Lung microvascular endothelial cell (primary cell): ENCODE results near the gene FOLR3. TPM values are rescaled to one million over a fixed set of nuclear protein-coding genes. Genes with fewer than 3 reads are reported as not detected.
"Not testable (repeated sequence)": the region's sequence is repeated elsewhere in the genome, so short reads cannot be mapped to it uniquely, and the experiment has no call there.

Experiments
- DNase-seq, 2 donors: peaks; one replicate each; pipeline versions ENCODE4 v3.0.0 to v3.0.0-alpha.2; 2010; ENCODE audit warnings: low read depth in 2 of 2
- total RNA-seq: library from RNA; depleted of rRNA; stranded (reverse); fragments of >200 nt; gene quantifications from 2 replicates; pipeline ENCODE4 v1.2.1, GENCODE V29; 2014

FOLR3 gene
- total RNA-seq, 1 donor from 2014 or later, result not detected

DNA sequence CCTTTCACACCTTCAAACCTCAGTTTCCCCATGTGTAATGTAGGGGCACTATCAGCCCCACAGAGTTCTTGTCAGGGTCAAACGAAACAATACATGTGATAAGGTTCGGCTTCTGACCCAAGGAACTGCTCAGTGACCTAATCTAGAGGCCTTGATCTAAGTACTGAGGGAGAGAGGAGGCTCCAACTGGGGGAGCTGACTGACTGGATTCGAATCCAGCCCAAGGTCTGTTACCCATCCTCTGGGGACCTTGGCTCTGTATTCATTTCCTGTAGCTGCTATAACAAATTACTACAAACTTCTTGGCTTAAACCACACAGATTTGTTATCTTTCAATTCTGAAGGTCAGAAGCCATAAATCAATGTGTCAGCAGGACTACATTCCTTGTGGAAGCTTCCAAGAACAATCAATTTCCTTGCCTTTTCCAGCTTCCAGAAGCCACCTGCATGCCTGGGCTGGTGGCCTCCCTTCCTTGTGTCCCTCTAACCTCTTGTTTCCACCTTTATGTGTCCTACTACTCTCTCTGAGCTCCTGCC lies 12.3 kb upstream of the FOLR3 start:
- no peak for DNase-seq

DNA sequence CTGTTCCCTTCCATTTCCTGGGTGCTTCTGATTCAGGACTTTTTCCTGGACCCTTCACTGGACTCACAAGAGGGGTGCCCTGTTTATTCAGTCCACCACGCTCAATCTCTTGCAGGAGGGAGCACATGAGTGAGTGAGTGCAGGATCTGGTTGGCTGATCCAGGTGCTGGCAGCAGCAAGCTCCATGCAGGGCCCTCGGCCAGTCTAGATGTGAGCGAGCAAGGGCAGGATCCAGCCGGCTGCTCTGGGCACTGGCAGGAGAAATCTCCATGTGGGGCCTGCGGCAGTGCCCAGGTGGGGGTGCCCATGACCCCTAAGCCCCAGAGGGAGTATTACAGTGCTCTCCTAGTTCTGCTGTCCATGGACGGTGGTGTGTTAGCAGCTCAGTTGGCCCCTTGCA lies 11.5 kb upstream of the FOLR3 start:
- no peak for DNase-seq

DNA sequence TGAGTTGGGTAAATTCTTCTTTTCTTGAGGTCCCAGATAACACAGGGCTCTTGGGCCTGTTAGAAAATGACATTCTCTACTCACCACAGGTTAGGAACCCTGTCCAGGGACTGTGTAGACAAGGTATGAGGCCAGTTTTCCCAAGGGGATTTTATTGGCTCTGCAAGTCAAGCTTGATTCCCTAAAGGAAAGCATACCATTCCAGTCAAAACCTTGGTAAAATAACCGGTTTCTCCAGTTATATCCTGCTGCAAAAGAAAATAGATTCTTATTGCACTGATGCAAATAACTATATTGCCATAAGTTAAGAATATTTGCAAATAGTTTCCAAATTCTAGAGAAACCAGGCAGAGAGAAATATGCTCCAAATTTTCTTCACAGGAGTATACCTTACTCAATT lies 9.6 kb upstream of the FOLR3 start:
- DNase-seq, result no peak

DNA sequence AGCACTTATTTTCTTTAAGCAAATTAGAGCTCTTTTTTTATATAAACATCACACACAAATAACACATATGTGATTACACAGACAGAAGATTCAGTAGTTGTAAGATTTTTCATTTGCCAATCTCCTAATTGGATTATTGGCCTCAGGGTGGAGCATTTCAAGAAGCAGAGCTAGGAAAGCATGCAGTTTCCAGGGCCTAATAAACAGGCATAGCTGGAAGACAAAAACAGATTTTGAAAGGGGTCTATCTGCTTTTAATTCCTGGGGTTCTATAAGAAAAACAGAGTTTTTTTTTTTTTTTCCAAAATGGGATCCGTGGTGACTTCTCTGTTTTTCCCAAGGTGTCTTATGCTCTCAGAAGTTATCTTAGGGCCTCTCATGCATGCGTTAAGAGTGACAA lies 7.6 kb upstream of the FOLR3 start:
- no peak for DNase-seq

DNA sequence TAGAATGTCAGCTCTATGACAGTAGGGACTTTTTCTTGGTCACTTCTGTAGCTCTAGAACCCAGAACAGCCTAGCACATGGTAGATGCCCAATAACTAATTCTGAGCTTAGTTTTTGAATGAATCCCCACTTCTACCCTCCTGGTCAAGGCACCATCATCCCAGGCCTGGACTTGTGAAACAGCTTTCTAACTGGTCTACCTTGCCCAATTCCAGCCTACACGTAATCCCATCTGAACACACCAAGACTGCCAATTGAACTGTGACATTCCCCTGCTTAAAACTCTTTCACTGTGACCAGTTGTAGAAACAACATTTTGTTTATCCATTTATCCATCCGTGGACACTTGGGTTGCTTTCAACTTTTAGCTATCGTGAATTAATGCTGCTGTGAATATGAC lies 6.1 kb upstream of the FOLR3 start:
- no peak for DNase-seq

DNA sequence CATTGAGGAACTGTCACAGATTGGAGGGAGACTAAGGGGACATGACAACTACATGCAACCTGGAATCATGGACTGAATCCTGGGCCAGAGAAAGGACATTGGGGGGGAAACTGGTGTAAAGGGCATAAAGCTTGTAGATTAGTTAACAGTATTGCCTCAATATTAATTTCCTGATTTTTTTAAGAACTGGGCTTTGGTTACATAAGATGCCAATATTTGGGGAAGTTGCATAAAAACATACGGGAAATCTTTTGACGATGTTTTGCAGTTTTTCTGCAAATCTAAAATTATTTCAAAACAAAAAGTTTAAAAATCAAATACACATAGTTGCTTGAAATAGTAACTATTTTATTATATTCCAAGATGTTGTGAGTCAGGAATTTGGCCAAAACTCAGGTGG lies 2.9 kb upstream of the FOLR3 start:
- DNase-seq, result no peak

DNA sequence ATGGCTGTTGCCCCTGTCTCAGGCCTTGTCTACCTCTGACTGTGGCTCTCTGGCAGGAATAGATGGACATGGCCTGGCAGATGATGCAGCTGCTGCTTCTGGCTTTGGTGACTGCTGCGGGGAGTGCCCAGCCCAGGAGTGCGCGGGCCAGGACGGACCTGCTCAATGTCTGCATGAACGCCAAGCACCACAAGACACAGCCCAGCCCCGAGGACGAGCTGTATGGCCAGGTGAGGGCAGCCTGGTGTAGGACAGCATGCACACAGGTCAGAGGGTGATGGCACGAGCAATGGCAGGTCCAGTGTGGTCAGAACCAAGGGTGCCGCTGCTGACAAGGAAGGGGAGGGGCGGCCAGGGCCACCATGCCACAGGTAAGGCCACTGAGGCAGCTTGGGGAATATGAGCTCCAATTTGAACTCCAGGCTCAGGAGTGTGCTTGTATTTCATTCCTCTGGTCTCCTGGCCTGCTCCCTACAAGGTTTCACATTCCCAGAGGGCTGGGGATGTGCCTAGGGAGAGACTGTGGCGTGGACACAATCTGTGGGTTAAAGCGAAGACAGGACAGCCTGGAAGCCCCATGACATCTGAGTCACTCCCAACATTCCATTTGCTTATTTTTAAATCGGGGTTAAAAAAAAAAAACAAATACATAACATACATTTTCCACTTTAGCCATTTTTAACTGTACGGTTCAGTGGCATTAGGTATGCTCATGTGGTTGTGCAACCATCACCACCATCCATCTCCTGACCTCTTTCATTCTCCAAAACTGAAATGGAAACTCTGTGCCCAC lies 562 bp downstream of the FOLR3 start:
- no peak for DNase-seq

DNA sequence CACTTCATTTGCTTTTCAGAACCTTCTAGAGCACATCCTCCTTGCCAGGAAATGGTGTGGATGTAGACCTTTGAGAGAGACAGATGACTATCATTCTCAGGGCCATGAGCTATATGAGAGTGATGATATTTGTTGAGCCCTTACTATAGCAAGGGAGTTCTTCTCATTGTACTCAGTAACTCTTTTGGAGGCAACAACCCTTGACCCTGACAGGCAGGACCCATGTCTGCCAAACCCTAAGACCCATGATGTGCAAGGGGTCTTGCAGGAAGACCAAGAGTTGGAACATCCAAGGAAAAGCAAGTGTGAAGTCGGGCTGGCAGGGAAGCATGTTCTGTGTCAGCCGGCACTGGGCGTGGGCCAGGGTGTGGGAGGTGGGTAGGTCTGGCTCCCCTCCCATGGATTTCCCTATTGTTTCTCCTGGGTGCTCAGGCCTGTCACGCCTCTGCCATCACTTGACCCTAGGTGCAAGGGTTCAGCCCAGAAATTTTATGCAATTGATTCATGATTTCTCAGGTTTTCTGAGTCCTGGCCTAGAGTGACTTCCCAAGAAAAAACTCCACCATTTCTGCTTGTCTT lies 1.2 kb downstream of the FOLR3 start:
- no peak for DNase-seq

DNA sequence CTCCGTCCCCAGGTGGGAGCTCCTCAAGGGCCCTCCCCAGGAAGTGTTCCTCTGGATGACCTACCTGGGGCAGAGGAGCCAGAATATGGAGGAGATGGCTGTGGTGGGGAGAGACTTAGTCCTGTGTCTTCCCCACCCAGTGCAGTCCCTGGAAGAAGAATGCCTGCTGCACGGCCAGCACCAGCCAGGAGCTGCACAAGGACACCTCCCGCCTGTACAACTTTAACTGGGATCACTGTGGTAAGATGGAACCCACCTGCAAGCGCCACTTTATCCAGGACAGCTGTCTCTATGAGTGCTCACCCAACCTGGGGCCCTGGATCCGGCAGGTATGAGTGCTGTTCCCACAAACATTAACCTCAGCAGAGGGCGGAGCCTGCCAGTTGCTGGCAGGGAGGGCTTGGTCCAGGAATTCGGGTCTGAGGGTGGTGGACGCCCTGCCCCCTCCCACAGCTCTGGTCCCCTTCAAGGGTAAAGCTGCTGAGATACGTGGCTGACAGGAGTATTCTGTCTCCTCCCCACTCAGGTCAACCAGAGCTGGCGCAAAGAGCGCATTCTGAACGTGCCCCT lies 3.4 kb downstream of the FOLR3 start:
- no peak for DNase-seq

DNA sequence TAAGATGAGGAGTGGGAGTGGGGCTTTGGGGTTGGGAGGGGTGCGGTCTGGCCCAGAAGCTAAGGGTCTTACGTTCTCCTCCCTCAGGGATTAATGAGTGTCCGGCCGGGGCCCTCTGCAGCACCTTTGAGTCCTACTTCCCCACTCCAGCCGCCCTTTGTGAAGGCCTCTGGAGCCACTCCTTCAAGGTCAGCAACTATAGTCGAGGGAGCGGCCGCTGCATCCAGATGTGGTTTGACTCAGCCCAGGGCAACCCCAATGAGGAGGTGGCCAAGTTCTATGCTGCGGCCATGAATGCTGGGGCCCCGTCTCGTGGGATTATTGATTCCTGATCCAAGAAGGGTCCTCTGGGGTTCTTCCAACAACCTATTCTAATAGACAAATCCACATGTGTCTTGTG lies 4.0 kb downstream of the FOLR3 start:
- DNase-seq, result no peak

DNA sequence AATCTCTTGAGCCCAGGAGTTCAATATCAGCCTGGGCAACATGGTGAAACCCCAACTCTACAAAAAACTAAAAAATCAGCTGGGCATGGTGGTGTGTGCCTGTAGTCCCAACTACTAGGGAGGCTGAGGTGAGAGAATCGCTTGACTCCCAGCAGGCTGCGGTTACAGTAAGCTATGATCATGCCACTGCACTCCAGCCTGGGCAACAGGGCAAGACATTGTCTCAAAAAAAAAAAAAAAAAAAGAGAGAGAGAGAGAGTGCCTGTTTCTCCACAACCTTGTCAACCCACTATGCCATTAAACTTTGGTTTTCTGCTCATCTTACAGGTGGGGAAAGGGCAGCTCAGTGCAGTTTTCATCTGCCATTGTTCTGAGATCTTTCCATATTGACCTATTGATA lies 5.1 kb downstream of the FOLR3 start:
- DNase-seq, result no peak

DNA sequence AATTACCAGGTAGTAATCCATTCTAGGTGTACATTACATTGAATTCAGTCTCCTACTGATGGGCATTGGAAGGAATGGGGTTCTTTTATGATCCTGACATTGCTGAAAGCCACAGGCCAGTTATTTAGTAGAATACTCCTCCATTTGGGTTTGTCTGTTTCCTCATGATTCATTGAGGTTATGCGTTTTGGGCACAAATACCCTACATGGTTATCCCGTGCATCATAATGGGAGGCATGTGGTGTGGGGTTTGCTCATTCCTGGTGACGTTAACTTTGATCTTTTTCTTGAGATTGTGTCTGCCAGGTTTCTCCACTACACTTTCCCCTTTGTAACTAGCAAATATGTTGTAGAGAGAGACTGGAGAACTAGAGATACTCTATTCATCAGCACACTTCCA lies 5.5 kb downstream of the FOLR3 start:
- peak in 1 of 2 donors; percentile 22 for DNase-seq

DNA sequence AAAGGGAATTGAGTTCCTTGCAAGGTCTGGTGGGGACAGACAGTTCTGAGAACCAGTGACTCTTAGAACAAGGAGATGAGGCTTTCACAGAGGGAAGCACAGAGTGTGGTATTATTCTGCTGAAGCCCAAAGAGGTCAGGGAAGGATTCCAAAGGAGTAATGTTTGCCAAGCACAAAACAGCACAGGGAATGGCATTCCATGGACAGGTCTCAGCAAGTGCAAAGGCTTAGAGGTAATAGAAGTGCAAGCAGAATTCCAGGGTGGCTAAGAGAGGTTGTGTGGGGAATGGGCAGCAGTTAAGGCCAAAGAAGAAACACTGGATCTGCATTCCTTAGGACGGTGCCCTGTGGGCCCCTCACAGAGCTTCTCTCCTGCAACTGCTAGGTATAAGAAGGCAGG lies 6.6 kb downstream of the FOLR3 start:
- not testable (repeated sequence) for DNase-seq

DNA sequence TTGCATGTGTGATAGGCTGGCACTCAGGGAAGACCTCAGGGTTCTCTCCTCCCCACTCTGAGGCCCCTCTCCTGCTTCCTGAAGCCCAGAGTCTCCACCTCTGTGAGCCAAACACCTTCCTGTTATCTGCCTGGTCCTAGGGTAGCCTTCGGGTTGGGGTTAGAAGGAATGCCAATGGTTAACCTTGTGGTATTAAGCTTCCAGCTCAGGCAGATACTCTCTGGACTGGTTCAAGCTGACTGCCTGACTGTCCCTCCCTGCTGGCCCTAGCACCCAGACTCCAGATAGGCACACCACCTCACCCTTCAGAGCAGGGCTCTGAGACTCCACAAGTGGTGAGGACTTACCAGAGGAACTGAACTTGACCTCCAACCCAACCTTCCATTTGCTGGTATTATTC lies 7.0 kb downstream of the FOLR3 start:
- not testable (repeated sequence) for DNase-seq

DNA sequence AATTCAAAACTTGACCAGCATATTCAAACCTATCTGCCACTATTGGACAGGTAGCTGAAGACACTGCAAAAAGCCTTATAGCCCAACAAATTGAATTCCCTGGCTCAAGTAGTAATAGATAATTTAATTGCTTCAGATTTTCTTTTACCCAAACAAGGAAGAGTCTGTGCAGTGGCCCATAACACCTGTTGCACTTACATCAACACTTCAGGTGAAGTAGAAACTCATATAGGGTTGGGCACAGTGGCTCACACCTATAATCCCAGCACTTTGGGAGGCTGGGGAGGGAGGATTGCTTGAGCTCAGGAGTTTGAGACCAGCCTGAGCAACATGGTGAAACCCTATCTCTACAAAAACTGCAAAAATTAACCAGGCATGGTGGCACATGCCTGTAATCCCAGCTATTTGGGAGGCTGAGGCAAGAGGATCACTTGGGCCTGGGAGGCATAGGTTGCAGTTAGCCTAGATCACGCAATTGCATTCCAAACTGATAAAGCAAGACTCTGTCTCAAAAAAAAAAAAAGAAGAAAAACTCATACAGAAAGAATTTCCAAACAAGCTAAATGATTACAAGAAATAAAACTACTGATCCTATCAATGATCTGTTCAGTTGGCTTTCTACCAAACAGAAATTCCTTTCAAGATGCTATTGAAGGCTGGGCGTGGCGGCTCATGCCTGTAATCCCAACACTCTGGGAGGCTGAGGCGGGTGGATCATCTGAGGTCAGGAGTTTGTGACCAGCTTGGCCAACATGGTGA lies 9.5 kb downstream of the FOLR3 start:
- no peak for DNase-seq

DNA sequence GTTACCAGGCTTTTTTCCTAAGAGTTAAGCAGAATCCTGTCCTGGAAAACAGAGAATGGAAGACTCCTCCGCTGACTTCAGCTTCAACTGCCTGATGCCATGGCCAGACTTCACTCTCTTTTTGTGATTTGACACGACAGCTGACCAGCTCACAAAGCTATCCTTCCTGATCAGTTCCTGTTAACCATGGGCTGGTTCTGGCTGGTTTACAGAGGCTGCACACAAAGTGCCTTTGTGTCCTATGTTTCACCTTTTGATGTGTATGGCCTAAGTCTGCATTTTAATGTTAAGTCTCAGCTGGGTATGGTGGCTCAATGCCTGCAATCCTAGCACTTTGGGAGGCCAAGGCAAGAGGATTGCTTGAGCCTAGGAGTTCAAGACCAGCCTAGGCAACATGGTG lies 11.1 kb downstream of the FOLR3 start:
- DNase-seq, result no peak

DNA sequence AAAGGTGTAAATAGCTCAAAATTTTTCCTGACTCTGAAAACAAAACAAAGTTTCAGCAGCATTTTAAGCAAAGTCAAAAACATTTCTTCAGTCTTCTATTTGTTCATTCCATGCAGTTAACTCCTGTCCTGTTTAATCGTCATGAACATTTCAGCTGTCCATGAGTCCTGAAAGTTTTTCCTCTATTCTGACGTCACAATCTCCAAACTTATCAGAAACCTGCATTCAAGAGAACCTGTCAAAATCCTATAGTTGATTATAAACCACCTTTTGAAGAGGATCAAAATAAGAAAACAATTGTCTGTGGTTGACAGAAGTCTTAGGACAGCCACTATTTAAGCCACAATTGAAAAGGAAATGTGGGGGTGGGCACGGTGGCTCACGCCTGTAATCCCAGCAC lies 15.4 kb downstream of the FOLR3 start:
- DNase-seq, result no peak

DNA sequence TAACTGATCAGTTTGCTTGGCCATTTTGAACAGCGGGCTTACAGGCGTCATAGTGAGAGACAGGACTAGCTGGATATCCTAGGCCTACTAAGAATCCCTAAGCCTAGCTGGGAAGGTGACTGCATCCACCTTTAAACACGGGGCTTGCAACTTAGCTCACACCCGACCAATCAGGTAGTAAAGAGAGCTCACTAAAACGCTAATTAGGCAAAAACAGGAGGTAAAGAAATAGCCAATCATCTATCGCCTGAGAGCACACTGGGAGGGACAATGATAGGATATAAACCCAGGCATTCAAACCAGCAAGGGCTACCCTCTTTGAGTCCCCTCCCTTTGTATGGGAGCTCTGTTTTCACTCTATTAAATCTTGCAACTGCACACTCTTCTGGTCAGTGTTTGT lies 18.3 kb downstream of the FOLR3 start:
- not testable (repeated sequence) for DNase-seq

DNA sequence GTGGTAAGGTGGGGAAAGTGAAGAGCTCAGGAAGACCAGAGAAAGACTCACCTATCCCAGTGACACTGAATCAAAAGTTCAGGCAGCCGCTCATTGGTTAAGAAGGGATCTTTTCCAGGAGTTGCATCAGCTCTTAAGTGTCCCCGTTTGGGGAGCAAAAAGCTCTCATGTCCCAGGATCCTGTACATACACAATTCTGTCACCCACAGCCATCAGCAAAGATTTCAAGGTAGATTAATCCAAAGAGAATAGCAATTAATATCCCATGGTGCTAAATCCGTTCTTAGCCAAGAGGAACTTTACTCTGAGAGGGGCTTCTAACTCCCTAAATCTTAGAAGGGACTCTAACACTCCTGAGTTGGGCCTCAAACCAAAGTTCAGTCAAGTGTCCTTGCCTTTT lies 19.3 kb downstream of the FOLR3 start:
- DNase-seq, result no peak

DNA sequence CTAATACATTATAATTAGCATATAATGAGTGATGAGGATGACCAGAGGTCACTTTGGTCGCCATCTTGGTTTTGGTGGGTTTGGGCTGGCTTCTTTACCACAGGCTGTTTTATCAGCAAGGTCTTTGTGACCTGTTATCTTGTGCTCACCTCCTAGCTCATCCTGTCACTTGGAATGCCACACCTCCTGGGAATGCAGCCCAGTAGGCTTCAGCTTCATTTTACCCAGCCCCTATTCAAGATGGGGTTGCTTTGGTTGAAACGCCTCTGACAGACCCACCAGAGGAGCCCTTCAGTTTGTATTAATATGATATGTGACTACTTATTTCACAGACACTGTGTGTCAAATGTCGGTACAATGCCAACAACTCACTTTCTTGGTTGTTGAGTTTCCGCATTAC lies 20.2 kb downstream of the FOLR3 start:
- DNase-seq, result no peak

DNA sequence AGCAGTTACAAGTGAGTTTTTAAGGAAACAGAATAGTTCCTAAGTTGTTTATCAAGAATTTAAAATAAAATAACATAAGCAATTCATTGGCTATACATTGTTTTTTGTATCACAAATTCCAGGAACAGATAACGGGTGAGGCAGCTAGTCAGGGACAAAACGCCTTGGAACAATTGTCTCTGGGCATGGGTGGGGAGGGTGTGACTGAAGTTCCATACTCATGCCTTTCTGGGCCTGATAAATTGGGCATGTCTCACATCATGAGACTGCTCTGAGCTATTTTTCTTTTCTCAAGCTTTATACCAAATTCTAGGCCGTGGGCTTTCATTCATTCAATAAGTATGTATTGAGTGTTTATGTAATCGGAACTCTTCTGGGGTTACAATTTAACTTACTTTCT lies 21.6 kb downstream of the FOLR3 start:
- no peak for DNase-seq

DNA sequence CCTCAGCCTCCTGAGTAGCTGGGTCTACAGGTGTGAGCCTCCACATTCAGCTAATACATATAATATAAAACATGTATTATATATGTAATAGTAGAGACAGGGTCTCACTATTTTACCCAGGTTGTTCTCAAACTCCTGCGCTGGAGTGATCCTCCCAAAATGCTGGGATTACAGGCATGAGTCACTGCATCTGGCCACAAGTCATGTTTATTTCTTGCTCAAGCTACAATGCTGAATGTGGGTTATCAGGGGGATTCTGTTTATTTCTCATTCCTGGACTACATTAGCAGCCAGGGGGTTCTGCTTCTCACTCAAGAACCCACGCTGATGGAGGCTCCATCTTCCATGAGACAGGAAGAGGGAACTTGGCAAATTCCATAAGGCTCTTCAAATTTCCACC lies 24.8 kb downstream of the FOLR3 start:
- no peak for DNase-seq
